NCI-H345 treated with DMSO at 0.1 percent for 48 hours (cell line): ENCODE data around the gene SEMA6C.
"Not testable (repeated sequence)": the region's sequence is repeated elsewhere in the genome, so short reads cannot be mapped to it uniquely, and the experiment has no call there.

Experiments used
- DNase-seq: peaks from one replicate; lab custom pipeline; 2025; ENCODE audit not compliant: unreplicated experiment; lab: John Stamatoyannopoulos, UW

SEMA6C gene

DNA sequence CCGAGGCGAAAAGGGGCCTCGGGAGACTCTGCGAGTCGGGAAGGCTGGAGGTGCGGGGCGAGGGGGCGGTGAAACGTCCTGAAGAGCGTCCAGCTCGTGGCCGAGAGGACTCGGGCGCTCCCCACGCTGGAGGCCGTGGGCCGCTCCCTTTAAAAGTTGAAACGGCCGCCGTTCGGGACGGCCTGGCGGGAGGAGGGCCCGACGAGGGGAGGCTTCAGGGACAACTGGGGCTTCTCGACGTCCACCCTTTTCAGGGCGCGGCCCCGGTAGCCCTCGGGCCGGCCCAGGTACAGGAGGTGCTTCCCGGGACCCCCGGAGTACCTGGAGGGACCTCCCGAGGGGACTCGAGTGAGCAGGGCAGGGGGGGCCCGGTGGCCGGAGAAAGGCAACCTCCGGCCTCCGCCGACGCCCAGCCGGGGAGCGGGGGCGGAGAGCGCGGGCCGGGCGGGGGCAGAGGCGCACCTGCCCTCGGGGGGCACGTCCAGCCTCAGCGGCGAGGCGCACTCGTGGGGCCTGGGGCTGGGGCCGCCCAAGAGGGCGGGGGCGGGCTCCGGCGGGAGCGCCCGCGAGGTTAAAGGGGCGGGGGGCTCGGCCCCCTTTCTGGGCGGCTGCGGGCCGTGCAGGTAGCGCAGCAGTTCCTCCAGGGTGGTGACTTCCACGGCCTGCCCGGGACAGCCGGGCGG, 14.0 kb downstream of the SEMA6C start:
- DNase-seq, result no peak

GRCh38 chr1:151131701-151132334, 14.6 kb downstream of the SEMA6C start:
- DNase-seq, result no peak

- no peak for DNase-seq
Measured at GRCh38 chr1:151130987-151131586, 15.3 kb downstream of the SEMA6C start.

GRCh38 chr1:151128800-151129199, 17.6 kb downstream of the SEMA6C start:
- DNase-seq, result no peak

DNA sequence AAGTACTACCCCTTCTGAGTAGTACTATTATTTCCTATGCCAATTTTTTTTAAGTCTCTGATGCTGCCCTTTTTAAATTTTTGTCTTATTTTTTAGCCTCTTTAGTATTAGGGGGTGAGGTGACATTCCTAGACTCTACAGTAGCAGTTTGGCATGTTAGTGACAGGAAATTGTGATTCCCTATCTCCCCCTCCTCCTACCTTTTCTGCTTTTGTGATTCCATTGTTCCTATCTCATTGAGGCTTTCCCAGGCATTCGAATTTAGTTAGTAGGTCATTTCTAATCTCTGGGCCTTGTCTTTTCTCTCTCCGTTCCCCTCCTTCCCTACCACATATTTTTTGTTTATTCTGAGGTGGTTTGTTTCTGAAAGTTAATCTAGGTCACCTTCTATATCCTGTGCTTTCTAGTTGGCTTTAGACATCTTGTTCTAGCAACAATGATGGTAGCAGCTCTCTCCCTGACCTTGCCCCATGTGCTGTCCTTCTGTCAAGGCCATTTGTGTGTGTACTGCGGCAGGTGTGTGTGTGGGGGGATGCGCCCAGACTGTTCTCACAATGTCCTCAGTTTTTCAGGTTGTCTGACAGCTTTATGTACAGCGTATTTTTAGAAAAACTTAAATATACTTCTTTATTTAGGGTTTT, 21.5 kb downstream of the SEMA6C start:
- no peak for DNase-seq

- DNase-seq, result no peak
Measured at GRCh38 chr1:151113877-151114276, 32.6 kb downstream of the SEMA6C start.

DNA sequence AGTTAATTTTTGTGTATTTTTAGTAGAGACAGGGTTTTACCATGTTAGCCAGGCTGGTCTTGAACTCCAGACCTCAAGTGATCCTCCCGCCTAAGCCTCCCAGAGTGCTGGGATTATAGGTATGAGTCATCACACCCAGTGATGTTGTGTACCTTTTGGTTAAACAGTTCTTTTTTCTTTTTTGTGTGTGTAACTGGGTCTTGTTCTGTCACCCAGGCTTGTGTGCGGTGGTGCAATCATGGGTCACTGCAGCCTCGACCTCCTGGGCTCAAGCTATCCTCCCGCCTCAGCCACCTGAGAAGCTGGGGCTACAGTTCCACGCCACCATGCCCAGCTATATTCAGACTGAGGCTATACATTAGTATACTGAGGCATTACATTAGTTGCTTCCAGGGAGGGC, 38.1 kb downstream of the SEMA6C start:
- DNase-seq, result no peak

DNA sequence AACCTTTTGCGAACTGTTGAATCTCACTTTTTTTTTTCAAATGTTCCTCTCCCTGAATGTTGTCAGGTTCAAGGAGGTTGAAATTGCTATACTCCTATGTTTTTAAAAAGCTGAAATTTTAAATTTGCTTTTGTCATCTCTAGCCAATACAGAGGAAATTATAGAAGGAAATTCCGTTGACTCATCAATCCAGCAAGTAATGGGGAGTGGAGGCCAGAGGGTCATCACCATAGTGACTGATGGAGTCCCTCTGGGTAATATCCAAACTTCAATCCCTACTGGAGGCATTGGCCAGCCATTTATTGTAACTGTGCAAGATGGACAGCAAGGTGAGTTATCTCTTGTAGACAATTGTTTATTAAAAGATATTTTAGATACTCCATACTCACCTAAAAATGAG, 39.5 kb downstream of the SEMA6C start:
- no peak for DNase-seq

DNA sequence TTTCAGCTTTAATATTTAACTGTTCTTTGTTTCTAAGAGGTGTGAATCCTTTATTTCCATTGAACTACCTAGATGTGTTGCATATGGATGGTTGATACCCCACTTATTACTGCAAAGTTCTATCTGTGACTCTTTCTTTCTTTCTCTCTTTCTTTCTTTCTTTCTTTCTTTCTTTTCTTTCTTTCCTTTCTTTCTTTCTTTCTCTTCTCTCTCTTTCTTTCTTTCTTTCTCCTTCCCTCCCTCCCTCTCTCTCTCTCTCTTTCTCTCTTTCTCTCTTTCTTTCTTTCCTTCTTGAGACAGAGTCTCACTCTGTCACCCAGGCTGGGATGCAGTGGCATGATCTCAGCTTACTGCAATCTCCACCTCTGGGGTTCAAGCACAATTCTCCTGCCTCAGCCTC, 41.8 kb downstream of the SEMA6C start:
- DNase-seq, result no peak

DNA sequence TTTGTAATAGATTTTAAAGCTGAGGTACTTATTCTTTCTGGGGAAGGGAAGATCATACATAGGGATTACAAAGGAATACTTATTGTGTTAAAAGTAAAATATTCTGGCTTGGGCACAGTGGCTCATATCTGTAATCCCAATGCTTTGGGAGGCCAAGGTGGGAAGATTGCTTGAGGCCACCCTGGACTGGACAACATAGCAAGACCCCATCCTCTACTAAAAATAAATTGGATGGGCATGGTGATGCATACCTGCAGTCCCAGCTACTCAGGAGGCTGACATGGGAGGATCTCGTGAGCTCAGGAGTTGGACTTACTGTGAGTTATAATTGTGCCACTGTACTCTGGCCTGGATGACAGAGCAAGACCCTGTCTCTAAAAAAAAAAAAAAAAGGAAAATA, 48.3 kb downstream of the SEMA6C start:
- DNase-seq, result no peak

DNA sequence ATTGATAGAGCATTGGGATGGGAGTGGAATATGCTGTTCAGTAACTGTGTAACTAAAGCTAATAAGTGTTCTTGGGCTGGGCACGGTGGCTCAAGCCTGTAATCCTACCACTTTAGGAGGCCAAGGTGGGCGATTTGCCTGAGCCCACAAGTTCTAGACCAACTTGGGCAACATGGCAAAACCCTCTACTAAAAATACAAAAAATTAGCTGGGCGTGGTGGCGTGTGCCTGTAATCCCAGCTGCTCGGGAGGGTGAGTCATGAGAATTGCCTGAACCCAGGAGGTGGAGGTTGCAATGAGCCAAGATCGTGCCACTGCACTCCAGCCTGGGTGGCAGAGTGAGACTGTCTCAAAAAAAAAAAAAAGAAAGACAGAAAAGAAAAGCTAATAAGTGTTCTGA, 49.0 kb downstream of the SEMA6C start:
- DNase-seq, result not testable (repeated sequence)

DNA sequence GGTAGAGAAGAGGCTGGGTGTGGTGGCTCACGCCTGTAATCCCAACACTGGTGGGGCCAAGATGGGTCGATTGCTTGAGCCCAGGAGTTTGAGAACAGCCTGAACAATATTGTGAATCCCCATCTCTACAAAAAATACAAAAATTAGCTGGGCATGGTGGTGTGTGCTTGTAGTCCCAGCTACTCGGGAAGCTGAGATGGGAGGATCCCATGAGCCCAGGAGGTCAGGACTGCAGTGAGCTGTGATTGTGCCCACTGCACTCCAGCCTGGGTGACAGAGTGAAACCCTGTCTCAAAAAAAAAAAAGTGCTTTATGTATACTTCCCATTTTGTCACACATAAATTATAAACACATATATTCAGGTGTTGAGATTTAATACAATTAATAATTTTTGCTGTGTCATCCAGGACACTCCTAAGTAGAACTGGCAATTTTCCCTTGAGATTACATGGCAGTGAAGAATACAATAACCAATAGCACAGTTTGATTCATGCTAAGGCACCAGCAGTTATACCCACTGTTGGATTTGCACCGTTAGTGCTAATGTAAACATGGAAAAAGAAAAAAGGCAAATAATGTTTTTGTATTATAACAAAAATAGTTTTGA, 60.4 kb downstream of the SEMA6C start:
- no peak for DNase-seq
